Eye (tissue), 1 donor: Measurements from ENCODE around the gene TNS3.

Source experiments
- DNase-seq: peaks from one replicate; pipeline ENCODE4 v3.0.0-alpha.2; 2015

Gene TNS3

DNA sequence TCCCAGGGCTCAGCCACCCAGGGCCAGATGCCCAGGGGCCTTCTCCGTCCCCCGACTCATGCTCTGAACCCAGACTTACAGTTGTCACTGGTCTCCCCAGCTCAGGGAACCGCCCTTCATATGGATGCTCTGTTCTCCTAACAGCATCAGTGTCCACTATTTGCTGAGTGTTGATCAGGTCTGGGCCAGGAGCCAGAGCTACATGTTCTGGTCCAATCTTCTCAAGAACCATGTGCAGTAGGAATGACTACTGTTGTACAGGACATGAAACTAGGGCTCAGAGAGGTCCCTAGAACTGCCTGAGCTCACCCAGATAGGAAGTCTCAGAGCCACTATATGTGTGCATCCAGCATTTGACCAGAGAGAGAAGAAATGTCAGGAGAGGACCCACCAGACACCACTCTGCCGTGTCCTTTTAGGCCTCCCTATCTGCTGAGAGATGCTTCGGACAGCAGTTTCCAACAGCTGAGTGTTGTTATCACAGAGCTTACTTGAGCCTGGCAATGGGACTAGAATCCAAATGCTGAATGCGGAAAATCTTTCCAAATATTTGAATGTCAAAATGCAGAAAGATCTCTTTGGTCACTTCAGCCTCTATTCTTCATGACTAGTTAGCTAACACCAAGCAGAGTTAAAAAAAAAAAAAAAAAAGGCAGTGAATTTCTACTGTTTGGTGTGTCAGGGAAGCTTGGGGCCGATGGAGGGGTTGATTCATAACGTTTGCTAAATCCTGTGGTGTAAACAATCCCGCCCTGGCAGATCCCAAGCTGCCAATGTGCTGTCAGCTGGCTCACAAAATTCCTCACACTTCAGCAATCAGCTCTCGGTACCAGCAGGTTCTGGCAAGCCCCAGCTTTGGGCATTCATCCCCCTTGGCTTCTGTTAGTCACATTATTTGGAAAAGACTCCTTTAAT, 246.1 kb downstream of the TNS3 start:
- peak; percentile 32 for DNase-seq

DNA sequence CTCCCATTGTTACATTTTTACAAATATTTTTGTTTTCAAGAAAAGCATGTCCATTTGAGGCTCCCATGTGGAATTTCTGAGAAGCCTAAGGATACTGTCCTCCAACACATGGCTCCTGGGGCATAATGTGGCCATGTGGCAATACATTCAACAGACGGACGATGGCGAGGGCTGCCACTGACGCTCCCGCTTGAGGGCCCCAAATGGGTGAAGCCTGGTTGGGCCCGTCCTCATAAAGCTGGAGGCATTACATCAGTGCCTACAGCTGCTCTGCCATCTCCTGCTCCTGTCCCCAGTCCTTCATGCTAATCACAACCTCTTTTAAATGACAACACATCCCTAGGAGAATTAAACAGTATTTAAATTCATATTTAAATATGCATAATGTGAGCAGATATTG, 246.8 kb downstream of the TNS3 start:
- DNase-seq = no peak

DNA sequence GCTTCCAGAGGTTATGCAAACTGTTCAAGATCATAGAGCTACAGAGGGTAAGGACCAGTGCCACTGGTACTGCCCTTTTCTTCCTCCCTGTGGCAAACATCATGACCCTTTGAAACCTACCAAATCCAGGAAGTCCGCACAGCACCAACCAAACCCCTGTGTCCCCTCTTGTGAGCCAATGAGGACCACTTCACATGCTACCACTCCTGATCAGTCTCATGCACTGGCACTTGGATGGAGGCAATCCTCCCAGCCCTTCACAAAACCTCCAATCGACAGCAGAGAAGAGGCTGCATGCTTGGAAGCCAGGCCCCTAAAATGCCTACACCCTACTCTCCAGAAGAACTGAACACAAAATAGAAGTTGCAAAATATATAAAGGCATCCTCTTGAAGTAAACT, 248.0 kb downstream of the TNS3 start:
- DNase-seq = no peak

DNA sequence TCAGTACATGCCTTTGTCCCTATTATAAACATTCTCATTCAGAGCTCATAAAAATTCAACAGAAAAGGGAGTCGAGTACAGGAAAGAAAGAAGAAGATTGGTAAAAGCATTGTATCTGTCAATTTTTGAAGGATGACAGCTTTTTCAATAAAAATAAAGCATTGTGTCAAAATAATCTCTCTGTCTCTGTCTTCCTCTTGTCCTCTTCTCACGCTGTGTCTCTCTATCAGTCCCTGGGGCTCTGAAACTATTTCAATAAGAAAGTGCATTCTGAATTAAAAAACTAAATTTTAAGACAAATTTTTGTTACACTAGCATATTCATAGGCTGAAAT, 248.4 kb downstream of the TNS3 start:
- DNase-seq = no peak

DNA sequence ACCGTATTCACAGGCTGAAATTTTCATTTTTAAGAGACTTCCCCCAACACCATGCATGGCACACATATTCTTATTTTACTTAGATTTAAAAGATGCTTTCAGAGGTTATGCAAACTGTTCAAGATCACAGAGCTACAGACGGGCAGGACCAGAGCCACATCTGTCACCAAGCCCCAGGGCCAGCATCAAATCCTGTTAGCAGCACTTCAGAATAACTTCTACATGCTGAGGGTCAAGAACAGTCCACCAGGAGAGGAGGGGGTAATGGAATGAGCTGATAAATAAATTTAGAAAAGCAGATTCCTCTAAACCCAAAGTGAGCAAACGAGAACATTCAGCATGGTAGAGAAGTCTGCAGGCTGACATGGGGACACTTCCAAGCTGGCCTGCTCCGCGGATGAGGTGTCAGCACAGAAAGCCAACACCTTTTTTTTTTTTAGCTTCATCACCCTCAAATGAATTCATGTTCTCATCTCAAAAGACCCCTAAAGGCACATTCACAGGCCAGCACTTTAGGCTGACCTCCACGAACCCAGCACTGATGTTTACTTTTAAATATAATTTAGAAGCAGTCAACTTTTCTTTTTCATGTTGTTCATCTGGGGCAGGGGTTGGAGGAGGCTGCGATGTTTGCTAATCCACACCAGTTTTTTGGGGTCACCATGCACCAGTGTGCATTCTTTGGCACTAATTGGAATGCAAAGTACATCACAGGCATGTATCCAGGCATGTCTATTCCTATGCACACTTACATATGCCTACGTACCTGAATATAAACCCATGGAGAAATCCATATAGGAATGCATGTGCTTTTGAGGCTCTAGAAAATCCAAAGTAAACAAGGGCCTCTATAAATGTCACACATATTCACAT, 249.0 kb downstream of the TNS3 start:
- no peak for DNase-seq

DNA sequence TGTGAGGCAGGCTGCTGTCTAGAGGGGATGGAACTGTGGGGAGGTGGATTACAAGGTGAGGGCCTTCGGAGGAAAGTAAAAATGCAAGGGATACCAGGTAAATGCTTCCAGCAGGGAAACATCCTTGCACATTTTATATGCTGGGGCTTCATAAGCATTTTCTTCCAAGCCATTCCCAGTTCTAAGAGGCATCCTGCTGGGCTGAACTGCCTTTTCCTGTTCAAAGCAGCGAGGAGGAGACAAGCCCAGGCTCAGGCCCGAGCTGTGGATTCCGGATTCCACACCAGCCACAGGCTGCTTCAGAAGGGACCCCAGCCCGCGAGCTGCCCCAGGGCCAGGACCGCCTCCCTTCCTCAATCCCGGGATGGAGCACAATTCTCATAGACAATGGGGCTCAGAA, 249.7 kb downstream of the TNS3 start:
- DNase-seq = no peak

DNA sequence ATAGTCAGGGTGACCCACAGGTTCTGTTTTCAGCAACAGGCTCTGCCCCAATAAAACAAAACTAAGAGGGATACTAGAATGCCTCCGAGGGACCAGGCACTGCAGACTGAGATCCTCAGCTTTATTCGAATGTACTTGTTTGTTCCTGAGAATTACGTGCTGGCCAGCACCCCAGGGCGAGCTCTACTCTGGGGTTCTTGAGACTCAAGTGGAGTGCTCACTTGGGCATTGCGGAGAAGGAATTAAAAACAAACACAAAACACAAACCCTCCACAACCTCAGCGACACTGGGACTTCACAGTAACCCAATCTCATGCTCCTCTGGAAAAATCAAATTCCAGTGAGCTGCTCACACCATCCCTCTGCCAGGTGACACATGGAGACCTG, 250.7 kb downstream of the TNS3 start:
- DNase-seq = no peak

DNA sequence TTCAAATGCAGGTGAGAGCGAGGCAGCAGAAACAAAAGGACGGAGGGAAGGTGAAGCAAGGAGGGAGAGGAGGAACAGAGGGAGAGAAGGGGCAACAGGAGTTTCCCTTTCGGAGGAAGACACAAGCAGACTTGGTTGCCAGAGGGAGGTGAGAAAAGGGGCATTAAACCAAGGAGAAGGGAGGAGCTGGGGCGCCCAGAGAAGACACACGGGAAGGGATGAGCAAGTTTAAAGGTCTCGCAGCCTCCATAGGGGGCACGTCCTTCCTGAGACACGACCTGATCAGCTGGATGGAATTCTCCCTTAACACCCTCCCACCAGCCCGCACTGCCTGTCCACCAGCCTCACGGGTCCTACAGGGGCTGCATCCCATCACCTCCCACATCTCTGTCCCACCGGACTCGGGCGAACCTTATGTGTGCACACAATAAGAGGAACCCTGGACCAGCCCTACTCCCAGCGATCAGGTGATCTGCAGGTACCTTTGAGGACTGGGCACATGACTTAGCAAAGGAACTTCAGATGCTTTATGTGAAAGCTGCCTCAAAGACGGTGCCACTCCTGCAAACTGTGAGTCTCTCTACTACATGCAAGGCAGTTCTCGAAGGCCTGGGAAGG, 251.2 kb downstream of the TNS3 start:
- DNase-seq = no peak

DNA sequence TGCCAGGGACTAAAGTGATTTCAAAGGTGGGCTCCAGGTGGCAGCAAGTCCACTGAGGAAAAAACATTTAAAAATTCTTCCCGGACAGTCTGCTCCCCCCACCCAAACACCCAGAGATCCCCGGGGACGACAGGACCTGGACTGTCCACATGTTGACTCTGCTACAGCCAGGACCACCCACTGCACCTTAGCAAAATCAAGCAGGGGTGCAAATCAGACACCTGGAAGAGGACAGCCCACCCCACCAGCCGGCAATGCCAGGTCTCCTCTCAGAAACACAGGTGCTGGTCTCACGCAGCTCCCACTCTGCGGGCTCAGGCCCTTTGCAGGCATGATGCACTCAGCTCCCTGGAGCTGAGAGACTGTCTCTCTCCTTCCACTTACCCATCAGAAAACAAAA, 251.9 kb downstream of the TNS3 start:
- DNase-seq = no peak

DNA sequence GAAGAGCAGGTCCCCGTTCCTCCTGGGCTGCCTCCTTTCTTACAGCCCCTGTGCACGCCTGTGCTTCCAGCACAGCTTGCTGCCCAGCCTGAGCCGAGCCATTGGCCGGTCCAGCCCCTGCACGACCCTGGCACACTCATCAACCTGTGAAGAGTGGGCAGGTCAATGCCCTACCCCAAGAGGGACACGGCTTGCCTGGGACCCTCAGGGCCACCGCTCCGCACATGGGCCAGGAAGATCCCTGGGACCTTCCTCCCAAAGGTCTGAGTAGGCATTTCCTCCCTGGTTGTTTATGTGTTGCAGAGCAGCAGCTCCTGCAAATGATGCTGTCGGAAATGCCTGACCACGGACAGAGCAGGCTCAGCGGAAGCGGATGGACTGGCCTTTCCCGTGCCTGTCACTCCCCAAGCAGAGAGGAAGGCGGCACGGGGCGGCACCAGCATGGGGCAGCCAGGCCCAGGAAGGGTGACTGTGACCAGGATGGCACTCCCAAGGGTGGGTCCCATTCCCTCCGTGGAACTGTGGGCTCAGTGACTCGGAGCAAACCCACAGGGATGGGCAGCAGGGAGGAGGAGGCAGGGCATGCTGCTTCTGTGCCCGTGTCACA, 252.5 kb downstream of the TNS3 start:
- DNase-seq = no peak

DNA sequence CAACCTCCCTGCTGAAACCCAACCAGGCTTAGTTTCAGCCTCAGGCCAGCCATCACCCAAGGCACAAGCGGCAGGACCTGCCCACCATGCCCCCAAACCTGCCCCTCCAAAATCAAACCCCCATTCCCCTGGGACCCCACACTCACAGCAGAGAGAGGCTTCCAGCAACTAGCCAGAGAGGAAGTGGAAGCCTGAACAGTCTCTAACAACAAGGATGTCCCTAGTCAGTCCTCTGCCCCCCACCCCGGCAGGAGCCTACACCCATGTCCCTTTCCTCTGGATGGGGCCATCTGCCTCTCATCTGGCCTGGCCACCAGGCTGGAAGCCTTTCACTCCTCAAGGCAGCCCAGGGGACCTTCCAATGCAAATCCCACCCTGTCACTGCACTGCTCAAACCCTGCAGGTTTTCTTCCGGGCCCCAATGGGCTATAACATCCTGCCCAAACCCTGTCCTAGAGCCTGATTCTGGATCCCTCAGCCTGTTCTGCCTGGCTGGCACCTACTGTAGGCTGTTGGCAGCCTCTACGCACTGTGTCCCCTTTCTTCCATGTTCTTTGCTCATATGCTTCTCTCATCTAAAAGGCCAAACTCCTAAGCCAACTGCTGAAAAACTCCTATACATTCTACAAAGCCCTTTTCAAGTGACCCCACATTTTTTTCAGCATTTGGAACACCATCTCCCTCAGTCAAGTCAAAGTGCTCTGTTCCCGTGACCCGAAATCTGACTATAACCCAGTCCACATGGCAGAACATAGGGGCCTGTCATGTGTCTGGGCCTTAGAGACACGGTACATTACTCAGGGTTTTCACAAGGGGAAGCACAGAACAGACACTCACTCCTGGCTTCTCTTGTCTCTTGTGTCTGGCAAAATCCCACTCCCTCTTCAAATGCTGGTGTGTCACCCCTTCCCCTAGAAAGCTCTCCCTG, 253.3 kb downstream of the TNS3 start:
- DNase-seq = no peak

DNA sequence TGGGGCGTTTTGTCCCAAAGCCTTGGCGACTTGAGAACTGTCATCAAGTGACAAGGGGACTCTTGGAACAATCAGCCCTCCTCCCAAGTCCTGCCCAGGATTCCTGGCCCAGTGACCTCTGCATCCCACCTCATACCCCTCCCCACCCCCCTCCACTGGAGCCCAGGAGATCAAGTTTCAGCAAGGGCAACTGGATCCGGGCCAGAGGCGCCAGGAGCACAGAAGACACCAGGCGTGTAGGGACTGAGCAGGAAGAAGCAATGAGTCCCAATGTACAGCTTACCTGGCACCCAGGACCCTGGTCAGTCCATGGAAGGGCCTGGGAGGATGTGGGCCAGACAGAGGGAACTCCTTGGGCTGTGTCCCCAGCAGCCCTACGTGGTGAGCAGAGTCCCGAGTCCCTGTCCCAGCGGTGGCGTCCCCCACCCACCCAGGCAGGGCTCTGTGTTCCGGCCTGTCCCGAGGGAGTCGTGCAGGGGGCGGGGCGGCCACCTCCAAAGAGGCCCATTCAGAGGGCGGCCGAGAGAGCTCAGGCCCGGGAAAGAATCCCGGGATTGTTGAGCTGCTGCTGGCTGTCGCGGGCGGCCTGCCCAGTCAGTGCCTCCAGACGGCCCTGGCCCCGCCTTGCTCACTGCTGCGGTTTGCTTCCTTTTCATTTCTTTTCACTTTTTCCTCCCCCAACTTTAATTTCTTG, 254.1 kb downstream of the TNS3 start:
- DNase-seq = peak; percentile 90

DNA sequence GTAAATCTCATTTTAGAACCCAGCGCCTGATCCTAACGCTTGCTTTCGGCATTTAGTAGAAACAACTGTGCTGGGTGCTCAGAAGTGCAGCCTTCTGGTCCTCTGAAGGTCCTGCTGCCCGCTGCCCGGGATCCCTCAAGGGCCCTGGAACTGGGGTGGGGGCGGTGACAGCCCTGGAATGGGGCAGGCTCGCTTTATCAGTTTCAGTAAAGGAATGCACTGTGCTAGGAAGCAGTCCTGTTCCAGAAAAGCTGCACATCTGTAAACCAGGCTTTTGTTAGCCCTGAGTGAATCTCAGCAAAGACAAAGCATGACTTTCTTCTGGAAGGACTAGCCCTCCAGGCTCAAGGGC, 254.6 kb downstream of the TNS3 start:
- no peak for DNase-seq

DNA sequence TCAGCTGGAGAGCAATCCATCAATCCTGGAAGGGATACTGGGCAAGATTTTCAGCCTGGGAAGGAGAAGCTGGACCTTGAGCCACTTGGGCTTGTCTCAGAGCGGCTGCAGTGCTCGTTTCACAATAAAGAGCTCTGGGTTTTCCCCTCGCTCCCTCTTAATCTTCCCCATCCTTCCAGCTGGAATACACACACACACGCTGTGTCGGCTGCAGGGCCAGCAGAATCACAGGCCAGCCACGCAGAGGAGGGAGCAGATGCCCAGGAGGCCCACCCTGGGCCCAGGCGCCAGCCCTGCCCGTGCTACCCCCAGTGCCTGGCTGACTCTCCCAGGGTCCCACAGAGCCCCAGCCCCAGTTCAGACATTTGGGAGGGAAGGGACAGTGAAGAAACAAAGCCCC, 255.1 kb downstream of the TNS3 start:
- DNase-seq = peak; percentile 74

DNA sequence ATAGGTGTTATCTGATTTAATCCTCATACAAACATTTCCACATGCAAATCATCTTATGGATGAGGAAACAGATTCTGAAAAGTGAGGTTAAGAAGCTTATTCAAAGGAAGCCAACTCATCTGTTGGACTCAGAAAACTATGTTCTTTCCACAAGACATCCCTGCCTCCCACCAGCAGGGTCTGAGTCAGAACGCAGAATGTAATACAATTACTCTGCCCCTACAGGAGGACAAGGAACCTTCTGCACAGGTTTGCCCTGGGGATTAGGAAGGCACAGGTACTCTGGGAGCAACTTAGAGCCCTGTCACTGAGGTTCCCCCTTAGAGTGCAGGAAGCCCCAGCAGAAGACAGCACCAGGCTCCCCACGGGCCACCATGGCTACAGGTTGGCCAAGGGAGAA, 255.7 kb downstream of the TNS3 start:
- DNase-seq = no peak

DNA sequence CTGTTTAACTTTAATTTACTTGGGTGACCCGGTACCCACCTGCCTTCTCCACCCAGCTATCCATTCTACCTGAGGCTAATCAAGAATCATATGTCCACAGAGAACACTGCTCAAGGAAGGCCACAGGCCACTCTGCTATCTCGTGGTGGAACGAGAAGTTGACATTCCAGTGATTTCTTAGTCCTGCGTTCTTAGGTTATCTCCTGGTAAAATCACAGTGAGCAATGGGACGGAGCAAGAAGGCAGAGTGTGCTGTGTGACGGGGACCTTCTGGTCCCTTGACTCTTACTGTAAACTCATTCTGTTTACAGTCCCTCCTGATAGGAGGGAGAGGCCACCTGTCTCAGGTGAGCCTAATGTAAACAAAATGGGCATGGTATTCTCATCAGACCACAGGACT, 256.6 kb downstream of the TNS3 start:
- DNase-seq = no peak

DNA sequence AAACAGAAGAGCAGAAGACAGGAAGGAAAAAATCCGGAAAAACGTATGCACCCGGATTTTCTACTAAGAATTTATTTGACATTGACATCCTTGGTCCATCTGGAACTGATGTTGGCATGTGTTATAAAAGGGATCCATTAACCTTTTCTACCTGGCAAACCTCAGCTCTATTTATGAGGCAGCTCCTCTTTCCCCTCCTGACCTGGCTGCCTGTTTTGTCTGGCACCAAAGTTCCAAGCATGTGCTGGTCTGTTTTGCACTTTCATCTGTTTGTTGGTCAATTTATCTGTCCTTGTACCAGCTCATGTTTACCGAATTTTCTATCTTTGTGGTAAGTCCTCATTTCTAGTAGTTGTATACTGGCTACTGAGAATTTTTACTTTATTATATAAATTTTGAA, 258.0 kb downstream of the TNS3 start:
- no peak for DNase-seq

DNA sequence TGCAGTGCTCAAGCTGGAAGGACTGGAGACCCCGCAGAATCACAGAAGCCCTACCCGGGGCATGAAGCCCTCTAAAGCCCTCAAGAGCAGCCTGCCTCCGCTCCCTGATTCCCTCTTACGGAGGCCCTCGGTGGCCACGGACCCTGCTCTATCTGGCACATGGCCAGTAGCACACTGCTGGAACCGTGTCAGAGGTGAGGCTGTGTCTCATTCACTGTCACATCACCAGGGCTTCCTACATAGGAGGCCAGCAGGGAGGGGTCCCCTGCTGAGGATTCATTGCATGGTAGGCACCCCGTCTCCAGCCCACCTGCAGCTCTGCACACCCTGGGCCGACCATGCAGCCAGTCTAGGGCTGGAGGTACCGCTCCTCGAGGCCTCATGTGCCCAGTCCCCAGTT, 259.2 kb downstream of the TNS3 start:
- DNase-seq = no peak

DNA sequence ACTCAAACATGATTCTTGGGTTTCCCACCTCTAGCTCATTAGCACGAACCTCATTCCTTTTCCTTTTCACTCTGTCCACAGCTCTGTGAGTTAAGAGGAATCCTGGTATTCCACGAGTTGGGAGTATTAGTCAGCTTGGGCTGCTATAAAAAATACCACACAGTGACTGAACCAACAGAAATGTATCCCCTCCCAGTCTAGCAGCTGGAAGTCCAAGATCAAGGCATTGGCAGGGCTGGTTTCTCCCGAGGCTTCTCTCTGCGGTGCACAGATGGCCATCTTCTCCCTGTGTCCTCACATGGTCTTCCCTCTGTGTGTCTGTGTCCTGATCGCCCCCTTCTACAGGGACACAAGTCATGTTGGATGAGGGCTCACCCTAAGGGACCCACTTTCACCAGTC, 261.6 kb downstream of the TNS3 start:
- no peak for DNase-seq

DNA sequence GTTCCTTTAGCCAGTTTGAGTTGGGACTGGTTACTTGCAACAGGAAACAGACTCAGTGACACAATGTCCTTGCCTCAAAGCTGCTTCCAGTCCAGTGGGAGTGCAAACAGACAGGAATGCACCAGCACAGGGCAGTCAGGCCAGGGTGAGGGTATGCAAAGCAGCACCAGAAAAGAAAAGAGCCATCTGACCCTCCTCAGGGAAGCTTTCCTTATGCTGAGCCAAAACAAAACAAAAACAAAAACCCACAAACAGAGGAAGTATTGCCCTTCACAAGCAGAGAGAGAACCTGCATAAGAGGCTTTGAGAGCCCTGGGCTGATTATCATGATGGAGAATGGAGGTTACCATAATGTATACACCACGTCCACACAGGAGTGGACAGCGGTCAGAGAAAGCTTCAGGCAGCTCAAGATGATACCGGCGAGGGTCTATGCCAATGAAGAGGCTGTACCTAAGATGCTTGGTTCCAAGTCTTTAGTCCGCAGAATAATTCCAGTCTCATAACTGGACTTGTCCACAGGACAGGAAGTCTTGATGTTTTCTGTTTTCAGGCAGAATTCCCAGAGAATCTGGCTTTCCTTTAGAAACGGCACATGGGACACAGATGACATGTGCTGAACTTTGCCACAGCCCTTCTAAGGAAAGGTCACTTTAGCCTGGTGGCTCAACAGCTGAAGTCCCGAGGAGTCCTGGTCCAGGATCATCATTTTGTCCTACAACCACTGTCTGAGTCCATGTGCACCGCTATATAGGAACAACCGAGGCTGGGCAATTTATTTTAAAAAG, 263.3 kb downstream of the TNS3 start:
- DNase-seq = no peak

DNA sequence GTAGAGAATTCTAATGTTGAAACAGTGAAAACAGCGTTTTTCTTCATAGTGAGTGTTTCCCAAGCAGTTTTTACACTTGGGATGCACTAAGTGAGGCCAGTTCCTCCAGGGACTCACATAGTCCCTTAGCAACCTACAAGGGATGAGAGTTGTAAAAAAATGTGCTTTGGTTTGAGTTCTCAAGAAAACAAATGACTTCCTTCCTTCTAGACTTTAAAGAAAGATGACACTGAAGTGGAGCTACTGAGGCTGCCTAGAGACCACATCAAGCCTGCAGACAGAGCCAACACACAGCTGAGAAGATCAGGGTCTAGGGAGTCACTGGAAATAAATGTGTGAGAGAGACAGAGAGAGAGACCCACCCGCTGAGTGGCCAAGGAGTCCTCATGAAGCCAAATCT, 264.4 kb downstream of the TNS3 start:
- no peak for DNase-seq
